AG09319 (cell line): Measurements from ENCODE around the gene WRAP73.

ENCODE experiments used
- DNase-seq: peaks from one replicate; pipeline ENCODE4 v3.0.0-alpha.2; 2010; ENCODE audit warnings: low read depth; ENCODE audit errors: extremely low read depth
- CTCF ChIP-seq: IDR thresholded peaks from 2 replicates; pipeline ENCODE4 v1.5.1; 2011; ENCODE audit warnings: low read depth, mild to moderate bottlenecking, inconsistent platforms, low read length, moderate library complexity

The WRAP73 gene

GRCh38 chr1:3612123-3612522 lies 37.8 kb downstream of the WRAP73 start:
- no peak for TF ChIP-seq CTCF
- no peak for DNase-seq

- TF ChIP-seq CTCF = no peak
- no peak for DNase-seq
These were observed 38.5 kb downstream of the WRAP73 start, which contains the start of gene MEGF6 for GRCh38 chr1:3611170-3612019. MEGF6 (minus strand) TSS chr1:3611508; CDS start chr1:3611268, 240 bp downstream.

- DNase-seq = no peak
- TF ChIP-seq CTCF = no peak
These were observed 39.3 kb downstream of the WRAP73 start for GRCh38 chr1:3610527-3611169.

- no peak for TF ChIP-seq CTCF
- no peak for DNase-seq
These were observed 40.0 kb downstream of the WRAP73 start for GRCh38 chr1:3609769-3610526.

GRCh38 chr1:3609016-3609768 lies 40.7 kb downstream of the WRAP73 start:
- no peak for TF ChIP-seq CTCF
- DNase-seq = no peak

GRCh38 chr1:3608154-3608553 lies 41.7 kb downstream of the WRAP73 start:
- no peak for TF ChIP-seq CTCF
- no peak for DNase-seq
